Activated CD8-positive, alpha-beta T cell treated with anti-CD3 and anti-CD28 coated beads for 36 hours (primary cell): ENCODE results near the gene ZC3H11A. TPM values are rescaled to one million over a fixed set of nuclear protein-coding genes. Genes with fewer than 3 reads are reported as not detected.
"Not testable (repeated sequence)": the region's sequence is repeated elsewhere in the genome, so short reads cannot be mapped to it uniquely, and the experiment has no call there.

ENCODE experiments used
- ATAC-seq: fragments of 200-7000 bp; cut with Tn5 transposase; one replicate; pipeline ENCODE4 v1.10.0; 2021; ENCODE audit warnings: mild to moderate bottlenecking, moderate library complexity
- CTCF ChIA-PET: fragments of 350-600 bp; sonication (Branson Sonifier 250); formaldehyde crosslinking; loops from one replicate; lab custom pipeline; 2021; ENCODE audit warnings: antibody characterized with exemption; lab: Charles Lee
- POLR2A ChIA-PET: fragments of 350-600 bp; sonication (Branson Sonifier 250); formaldehyde crosslinking; loops from one replicate; lab custom pipeline; 2021; ENCODE audit warnings: antibody characterized with exemption; lab: Charles Lee
- DNase-seq: peaks from one replicate; pipeline ENCODE4 v3.0.0-alpha.2; 2020
- H3K27ac Mint-ChIP-seq: one replicate; pipeline ENCODE4 v1.8.0; 2021; ENCODE audit warnings: mild to moderate bottlenecking, mixed read lengths
- H3K27me3 Mint-ChIP-seq: one replicate; pipeline ENCODE4 v1.8.0; 2021; ENCODE audit warnings: mixed read lengths
- H3K36me3 Mint-ChIP-seq: one replicate; pipeline ENCODE4 v1.8.0; 2021; ENCODE audit warnings: low read depth, mixed read lengths
- H3K4me1 Mint-ChIP-seq: one replicate; pipeline ENCODE4 v1.8.0; 2021; ENCODE audit warnings: low read depth, mixed read lengths
- H3K4me3 Mint-ChIP-seq: one replicate; pipeline ENCODE4 v1.8.0; 2021; ENCODE audit warnings: mild to moderate bottlenecking, moderate library complexity, mixed read lengths
- H3K9me3 Mint-ChIP-seq: one replicate; pipeline ENCODE4 v1.8.0; 2021; ENCODE audit warnings: mixed read lengths
- intact Hi-C: fragments of 100-400 bp; cut with micrococcal nuclease; formaldehyde crosslinking; loops from one replicate; pipeline ENCODE4 v1.10.0; 2022
- total RNA-seq, 2 experiments: library from RNA; stranded (reverse); gene quantifications; one replicate each; pipeline ENCODE4 v1.2.3, GENCODE V29; 2021
- TF ChIP-seq, protein P1 (sequence below): fragments of 200-600 bp; IDR thresholded peaks from one replicate; pipeline ENCODE4 v1.8.0; 2022; ENCODE audit warnings: antibody characterized with exemption, mild to moderate bottlenecking

The ZC3H11A gene
- total RNA-seq, 2 experiments from 2014 or later, result 77.9 to 83.1 TPM

DNA sequence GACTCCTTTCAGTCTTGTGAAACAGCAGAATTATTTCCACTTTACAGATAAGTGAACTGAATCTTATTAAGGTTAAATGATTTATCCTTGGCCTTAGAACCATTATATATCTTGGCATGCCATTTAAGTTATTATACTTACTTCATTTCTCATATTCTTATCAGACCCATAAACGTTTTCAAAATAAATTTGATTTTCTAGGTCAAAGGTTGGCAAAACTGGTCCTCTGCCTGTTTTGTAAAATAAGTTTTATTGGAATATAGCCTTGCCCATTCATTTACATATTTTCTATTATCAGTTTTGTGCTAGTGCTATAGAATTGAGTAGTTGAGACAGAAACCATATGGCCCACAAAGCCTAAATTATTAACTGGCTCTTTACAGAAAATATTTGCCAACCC, 33.1 kb downstream of the ZC3H11A start:
- peaks cover 12% of the 10 kb centered on the region for H3K4me1 Mint-ChIP-seq
- no peaks in the 10 kb centered on the region for H3K9me3 Mint-ChIP-seq
- POLR2A ChIA-PET, result interaction anchor here (1.2 kb wide), 1 partner anchor 31 kb away, joined by 5 read pairs; no protein-coding TSS in a partner anchor
- ATAC-seq, result no peak
- intact Hi-C loops, result no loop called here
- H3K27ac Mint-ChIP-seq, result no peak overlapping the region
- CTCF ChIA-PET, result no interaction called here
- TF ChIP-seq, protein P1, sequence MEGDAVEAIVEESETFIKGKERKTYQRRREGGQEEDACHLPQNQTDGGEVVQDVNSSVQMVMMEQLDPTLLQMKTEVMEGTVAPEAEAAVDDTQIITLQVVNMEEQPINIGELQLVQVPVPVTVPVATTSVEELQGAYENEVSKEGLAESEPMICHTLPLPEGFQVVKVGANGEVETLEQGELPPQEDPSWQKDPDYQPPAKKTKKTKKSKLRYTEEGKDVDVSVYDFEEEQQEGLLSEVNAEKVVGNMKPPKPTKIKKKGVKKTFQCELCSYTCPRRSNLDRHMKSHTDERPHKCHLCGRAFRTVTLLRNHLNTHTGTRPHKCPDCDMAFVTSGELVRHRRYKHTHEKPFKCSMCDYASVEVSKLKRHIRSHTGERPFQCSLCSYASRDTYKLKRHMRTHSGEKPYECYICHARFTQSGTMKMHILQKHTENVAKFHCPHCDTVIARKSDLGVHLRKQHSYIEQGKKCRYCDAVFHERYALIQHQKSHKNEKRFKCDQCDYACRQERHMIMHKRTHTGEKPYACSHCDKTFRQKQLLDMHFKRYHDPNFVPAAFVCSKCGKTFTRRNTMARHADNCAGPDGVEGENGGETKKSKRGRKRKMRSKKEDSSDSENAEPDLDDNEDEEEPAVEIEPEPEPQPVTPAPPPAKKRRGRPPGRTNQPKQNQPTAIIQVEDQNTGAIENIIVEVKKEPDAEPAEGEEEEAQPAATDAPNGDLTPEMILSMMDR, result no peak
- DNase-seq, result no peak
- H3K27me3 Mint-ChIP-seq, result no peaks in the 10 kb centered on the region
- peaks cover 48% of the 10 kb centered on the region for H3K36me3 Mint-ChIP-seq
- no peak overlapping the region for H3K4me3 Mint-ChIP-seq

GRCh38 chr1:203829247-203829646, 33.8 kb downstream of the ZC3H11A start:
- intact Hi-C loops, H3K9me3 Mint-ChIP-seq, H3K4me1 Mint-ChIP-seq, DNase-seq, H3K27ac Mint-ChIP-seq, H3K4me3 Mint-ChIP-seq, POLR2A ChIA-PET, H3K27me3 Mint-ChIP-seq, ATAC-seq: not testable (repeated sequence)
- H3K36me3 Mint-ChIP-seq, result peaks cover 50% of the 10 kb centered on the region
- CTCF ChIA-PET, result interaction anchor here (0.8 kb wide), 1 partner anchor 32 kb away, joined by 3 read pairs; no protein-coding TSS in a partner anchor

GRCh38 chr1:203835476-203835875, 40.1 kb downstream of the ZC3H11A start:
- ChIA-PET POLR2A (no interaction called here), CTCF (interaction anchor here (0.7 to 1.6 kb wide), 4 partner anchors 25 to 293 kb away, joined by 3 to 6 read pairs (median 3); no protein-coding TSS in a partner anchor)
- TF ChIP-seq, protein P1, result no peak
- Mint-ChIP-seq H3K27ac (no peak overlapping the region), H3K27me3 (no peaks in the 10 kb centered on the region), H3K4me3 (no peak overlapping the region), H3K36me3 (peaks cover 43% of the 10 kb centered on the region), H3K4me1 (no peaks in the 10 kb centered on the region), H3K9me3 (no peaks in the 10 kb centered on the region)
- intact Hi-C loops, result no loop called here
- ATAC-seq, result no peak
- no peak for DNase-seq

DNA sequence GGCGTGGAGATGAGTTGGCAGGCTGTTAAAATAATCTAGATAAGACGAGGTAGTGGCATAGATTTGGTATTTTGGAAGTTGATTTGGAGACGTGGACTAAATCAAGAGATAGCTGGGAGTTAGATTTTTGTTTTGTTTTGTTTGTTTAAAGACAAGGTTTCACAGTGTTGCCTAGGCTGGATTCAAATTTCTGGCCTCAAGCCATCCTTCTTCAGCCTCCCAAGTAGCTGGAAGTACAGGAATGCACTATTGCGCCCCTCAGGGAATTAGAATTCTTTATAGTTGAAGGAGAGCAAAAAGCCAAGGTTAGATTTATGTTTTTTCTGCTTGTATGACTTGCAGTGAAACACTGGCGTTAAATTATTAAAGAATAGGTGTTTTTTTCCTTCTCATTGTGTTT, 43.7 kb downstream of the ZC3H11A start:
- no peaks in the 10 kb centered on the region for H3K4me1 Mint-ChIP-seq
- H3K27ac Mint-ChIP-seq, result no peak overlapping the region
- TF ChIP-seq, protein P1, result no peak
- H3K27me3 Mint-ChIP-seq, result no peaks in the 10 kb centered on the region
- ChIA-PET POLR2A (no interaction called here), CTCF (interaction anchor here (2.0 kb wide), 1 partner anchor 290 kb away, joined by 7 read pairs; no protein-coding TSS in a partner anchor)
- intact Hi-C loops, result no loop called here
- no peak overlapping the region for H3K4me3 Mint-ChIP-seq
- peaks cover 49% of the 10 kb centered on the region for H3K36me3 Mint-ChIP-seq
- no peak for ATAC-seq
- no peaks in the 10 kb centered on the region for H3K9me3 Mint-ChIP-seq
- DNase-seq, result no peak

- Mint-ChIP-seq H3K27me3 (no peaks in the 10 kb centered on the region), H3K27ac (no peak overlapping the region), H3K36me3 (peaks cover 45% of the 10 kb centered on the region), H3K4me1 (no peaks in the 10 kb centered on the region), H3K9me3 (no peaks in the 10 kb centered on the region), H3K4me3 (no peak overlapping the region)
- TF ChIP-seq, protein P1, result no peak
- CTCF ChIA-PET, result interaction anchor here (0.6 to 2.0 kb wide), 2 partner anchors 27 to 289 kb away, joined by 3 to 7 read pairs; no protein-coding TSS in a partner anchor
- DNase-seq (no peak), ATAC-seq (no peak)
- POLR2A ChIA-PET, result interaction anchor here (0.7 kb wide), 1 partner anchor 19 kb away, joined by 5 read pairs; no protein-coding TSS in a partner anchor
- intact Hi-C loops, result no loop called here
These were observed 44.9 kb downstream of the ZC3H11A start for GRCh38 chr1:203840208-203840808.
